Effector CD8-positive, alpha-beta T cell (primary cell): ENCODE measurements around the gene SMARCD1.
A peak's percentile ranks its signal among the peaks of the same experiment; 100 is the strongest.

ENCODE experiments used
- DNase-seq: peaks from one replicate; lab custom pipeline; 2025; lab: John Stamatoyannopoulos, UW
- total RNA-seq, 4 experiments: gene quantifications; one replicate each; lab custom pipeline; 2026; lab: John Stamatoyannopoulos, UW

The SMARCD1 gene
- total RNA-seq = 80.4 to 82.2 (median 81.4) reads per million in 4 experiments

GRCh38 chr12:50084775-50085614 is at the start of gene SMARCD1:
SMARCD1 (plus strand) TSS chr12:50085342; CDS start chr12:50085370, 28 bp downstream.
- peak; percentile 73 for DNase-seq

GRCh38 chr12:50038336-50038735 is 46.8 kb upstream of the SMARCD1 start:
- no peak for DNase-seq

GRCh38 chr12:50039151-50039835 is 45.8 kb upstream of the SMARCD1 start:
- peak; percentile 77 for DNase-seq

GRCh38 chr12:50040657-50041056 is 44.5 kb upstream of the SMARCD1 start:
- no peak for DNase-seq

- DNase-seq = no peak
These were observed 43.9 kb upstream of the SMARCD1 start for GRCh38 chr12:50041062-50041860.

GRCh38 chr12:50041962-50042361 is 43.2 kb upstream of the SMARCD1 start:
- no peak for DNase-seq

GRCh38 chr12:50042693-50043092 is 42.4 kb upstream of the SMARCD1 start:
- DNase-seq = no peak

- DNase-seq = no peak
These were observed 41.8 kb upstream of the SMARCD1 start for GRCh38 chr12:50043308-50043707.

GRCh38 chr12:50043854-50044253 is 41.3 kb upstream of the SMARCD1 start:
- DNase-seq = no peak

GRCh38 chr12:50047693-50048250 is 37.4 kb upstream of the SMARCD1 start:
- DNase-seq = no peak

GRCh38 chr12:50049254-50050118 is 35.7 kb upstream of the SMARCD1 start:
- DNase-seq = no peak

- DNase-seq = no peak
These were observed 35.1 kb upstream of the SMARCD1 start for GRCh38 chr12:50050119-50050385.

GRCh38 chr12:50050410-50051098 is 34.6 kb upstream of the SMARCD1 start:
- DNase-seq = no peak

GRCh38 chr12:50051101-50051806 is 33.9 kb upstream of the SMARCD1 start:
- no peak for DNase-seq

GRCh38 chr12:50052544-50052943 is 32.6 kb upstream of the SMARCD1 start:
- no peak for DNase-seq

- no peak for DNase-seq
These were observed 32.2 kb upstream of the SMARCD1 start for GRCh38 chr12:50052964-50053363.

GRCh38 chr12:50053583-50053982 is 31.6 kb upstream of the SMARCD1 start:
- no peak for DNase-seq

- peak; percentile 38 for DNase-seq
These were observed 29.1 kb upstream of the SMARCD1 start for GRCh38 chr12:50055831-50056638.

GRCh38 chr12:50056639-50056976 is 28.5 kb upstream of the SMARCD1 start:
- DNase-seq = no peak
